ENCODE data around the gene TFDP1. TPM values are rescaled to one million over a fixed set of nuclear protein-coding genes. Genes with fewer than 3 reads are reported as not detected.

TFDP1 gene
- total RNA-seq, 3 donors from 2014 or later (not counting 1 experiment from before 2014, with no cell fraction given) = 26.3 to 44.3 (median 29.2) TPM

DNA sequence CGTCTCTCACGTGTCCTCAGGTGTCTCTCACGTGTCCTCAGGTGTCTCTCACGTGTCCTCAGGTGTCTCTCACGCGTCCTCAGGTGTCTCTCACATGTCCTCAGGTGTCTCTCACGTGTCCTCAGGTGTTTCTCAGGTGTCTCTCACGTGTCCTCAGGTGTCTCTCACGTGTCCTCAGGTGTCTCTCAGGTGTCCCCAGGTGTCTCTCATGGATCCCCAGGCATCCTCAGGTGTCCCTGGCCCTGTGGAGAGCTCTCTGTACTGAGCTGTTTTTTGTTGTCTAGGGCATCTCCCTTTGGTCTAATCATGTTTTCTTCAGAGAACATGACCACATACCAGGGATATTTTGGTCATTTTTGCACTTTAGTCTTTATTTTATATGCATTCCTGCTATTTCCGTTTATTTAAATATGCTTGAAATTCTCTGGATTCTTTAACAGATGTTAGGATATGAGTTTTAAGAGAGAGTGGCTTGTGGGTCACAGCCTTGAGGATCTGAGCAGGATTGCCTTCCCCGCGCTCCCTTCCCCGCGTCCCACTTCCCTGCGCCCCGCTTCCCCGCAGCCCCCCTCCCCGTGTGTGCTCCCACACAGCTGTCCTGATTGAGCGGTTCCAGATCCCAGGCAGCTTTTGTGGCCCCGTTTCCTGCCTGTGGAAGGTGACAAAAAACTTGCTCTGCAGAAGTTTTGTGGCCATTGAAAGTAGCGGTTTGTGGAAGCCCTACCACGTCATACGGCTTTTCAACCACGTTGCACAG, 41.6 kb downstream of the TFDP1 start:
- peak overlapping the region; percentile 45 to 57 for H3K27ac Mint-ChIP-seq

DNA sequence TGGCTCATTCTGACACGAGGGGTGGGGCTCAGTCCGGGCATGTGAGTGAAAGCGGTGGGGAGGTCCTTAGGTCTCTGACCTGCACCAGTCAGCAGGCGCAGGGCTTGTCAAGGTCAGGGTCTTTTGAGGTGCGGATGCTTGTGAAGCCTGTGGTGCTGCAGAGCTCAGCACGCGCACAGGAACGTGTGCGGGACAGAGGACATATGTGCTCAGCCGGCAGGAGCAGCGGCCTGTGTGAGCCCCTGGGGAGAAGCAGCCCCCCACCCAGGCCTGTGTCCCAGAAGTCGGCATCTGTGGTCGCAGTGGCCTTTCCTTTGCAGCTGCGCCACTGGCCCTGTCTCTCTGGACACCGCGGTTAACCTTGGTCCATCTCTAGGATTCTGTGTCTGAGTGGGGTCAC, 42.6 kb downstream of the TFDP1 start:
- no peak overlapping the region for H3K27ac ChIP-seq (ENCODE audit: low read length)
- Mint-ChIP-seq H3K4me3 (no peak overlapping the region), H3K36me3 (no peaks in the 10 kb centered on the region), H3K27ac (peak overlapping the region; percentile 45 to 57), H3K27me3 (ENCODE audit: low read depth in 2 of 2) (no peaks in the 10 kb centered on the region), H3K9me3 (no peaks in the 10 kb centered on the region), H3K4me1 (peaks cover 8 to 13% of the 10 kb centered on the region in 2 donors)
- DNase-seq (no peak), ATAC-seq (no peak)
- H3K4me1 ChIP-seq (ENCODE audit: control insufficient read depth, insufficient read depth, low read length) = no peaks in the 10 kb centered on the region
- no peak overlapping the region for H3K4me3 ChIP-seq (ENCODE audit: low read length)
- intact Hi-C loops (cut with micrococcal nuclease) = no loop called here
- peaks cover 3% of the 10 kb centered on the region for H3K36me3 ChIP-seq (ENCODE audit: control insufficient read depth, insufficient read depth, low read length)
- H3K9me3 ChIP-seq (ENCODE audit: control insufficient read depth, insufficient read depth, low read length) = no peaks in the 10 kb centered on the region
- H3K27me3 ChIP-seq (ENCODE audit: control insufficient read depth, insufficient read depth, low read length) = no peaks in the 10 kb centered on the region
- TF ChIP-seq, protein P1, sequence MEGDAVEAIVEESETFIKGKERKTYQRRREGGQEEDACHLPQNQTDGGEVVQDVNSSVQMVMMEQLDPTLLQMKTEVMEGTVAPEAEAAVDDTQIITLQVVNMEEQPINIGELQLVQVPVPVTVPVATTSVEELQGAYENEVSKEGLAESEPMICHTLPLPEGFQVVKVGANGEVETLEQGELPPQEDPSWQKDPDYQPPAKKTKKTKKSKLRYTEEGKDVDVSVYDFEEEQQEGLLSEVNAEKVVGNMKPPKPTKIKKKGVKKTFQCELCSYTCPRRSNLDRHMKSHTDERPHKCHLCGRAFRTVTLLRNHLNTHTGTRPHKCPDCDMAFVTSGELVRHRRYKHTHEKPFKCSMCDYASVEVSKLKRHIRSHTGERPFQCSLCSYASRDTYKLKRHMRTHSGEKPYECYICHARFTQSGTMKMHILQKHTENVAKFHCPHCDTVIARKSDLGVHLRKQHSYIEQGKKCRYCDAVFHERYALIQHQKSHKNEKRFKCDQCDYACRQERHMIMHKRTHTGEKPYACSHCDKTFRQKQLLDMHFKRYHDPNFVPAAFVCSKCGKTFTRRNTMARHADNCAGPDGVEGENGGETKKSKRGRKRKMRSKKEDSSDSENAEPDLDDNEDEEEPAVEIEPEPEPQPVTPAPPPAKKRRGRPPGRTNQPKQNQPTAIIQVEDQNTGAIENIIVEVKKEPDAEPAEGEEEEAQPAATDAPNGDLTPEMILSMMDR (IDR thresholded peaks at IDR 0.05) = no peak
- 95% methylated on average over 16 of the region's 16 CpGs for WGBS (ENCODE audit: insufficient coverage)

More for the DNA sequence above, 41.6 kb downstream of the TFDP1 start:
- DNase-seq = no peak
- Mint-ChIP-seq H3K4me3 (no peak overlapping the region), H3K4me1 (peaks cover 9 to 13% of the 10 kb centered on the region in 2 donors), H3K9me3 (no peaks in the 10 kb centered on the region), H3K36me3 (no peaks in the 10 kb centered on the region), H3K27me3 (ENCODE audit: low read depth in 2 of 2) (no peaks in the 10 kb centered on the region)
- intact Hi-C loops (cut with micrococcal nuclease) = no loop called here
- no peaks in the 10 kb centered on the region for H3K27me3 ChIP-seq (ENCODE audit: control insufficient read depth, insufficient read depth, low read length)
- no peak overlapping the region for H3K4me3 ChIP-seq (ENCODE audit: low read length)
- no peak for ATAC-seq
- H3K36me3 ChIP-seq (ENCODE audit: control insufficient read depth, insufficient read depth, low read length) = no peaks in the 10 kb centered on the region
- 95% methylated on average over 24 of the region's 24 CpGs for WGBS (ENCODE audit: insufficient coverage)
- no peak overlapping the region for H3K27ac ChIP-seq (ENCODE audit: low read length)
- H3K4me1 ChIP-seq (ENCODE audit: control insufficient read depth, insufficient read depth, low read length) = no peaks in the 10 kb centered on the region
- TF ChIP-seq, protein P1 (IDR thresholded peaks at IDR 0.05) = no peak
- H3K9me3 ChIP-seq (ENCODE audit: control insufficient read depth, insufficient read depth, low read length) = no peaks in the 10 kb centered on the region

DNA sequence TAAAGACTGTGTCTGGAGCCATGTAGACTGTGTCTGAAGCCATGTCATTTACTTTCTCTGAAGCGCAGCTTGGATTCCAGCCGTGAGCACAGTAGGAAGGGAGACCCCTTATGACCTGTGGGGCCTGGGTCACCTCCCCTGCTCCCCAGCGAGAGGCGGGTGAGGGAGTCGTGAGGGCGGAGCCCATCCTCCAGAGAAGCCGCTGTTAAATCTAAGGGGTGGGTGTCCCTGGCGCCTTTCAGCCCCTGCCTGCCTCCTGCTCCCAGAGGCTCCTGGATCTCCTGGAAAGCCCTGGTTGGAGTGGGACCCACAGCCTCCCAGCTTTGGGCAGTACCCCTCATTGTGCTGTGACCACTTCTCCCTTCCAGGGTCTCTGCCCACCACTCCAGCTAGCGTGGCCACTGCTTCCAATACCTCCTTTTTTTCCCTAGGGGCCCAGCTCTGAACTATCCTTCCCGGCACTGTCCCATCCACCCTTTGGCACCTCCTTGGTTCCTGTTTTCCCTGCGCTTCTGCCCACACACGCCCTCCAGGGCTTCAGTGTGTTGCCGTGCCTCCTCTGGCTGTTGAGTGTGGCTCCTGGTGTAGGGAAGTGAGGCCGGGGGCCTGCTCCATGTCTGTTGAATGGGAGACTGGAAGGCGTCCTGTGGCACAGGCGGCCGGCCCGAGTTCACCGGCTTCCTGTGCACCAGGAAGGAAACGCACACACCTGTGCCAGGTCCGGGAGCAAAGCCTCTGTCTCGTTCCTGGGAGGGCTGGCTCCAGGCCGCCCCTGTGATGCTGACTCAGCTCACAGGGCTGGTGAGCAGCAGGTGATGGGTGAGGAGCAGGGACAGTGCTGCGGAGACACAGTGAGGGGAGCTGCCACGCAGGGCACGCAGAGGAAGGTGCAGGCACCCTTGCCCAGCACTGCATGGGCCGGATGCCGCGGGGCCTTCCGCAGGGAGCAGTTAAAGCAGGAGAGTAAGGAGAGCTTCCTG, 44.0 kb downstream of the TFDP1 start:
- H3K27ac ChIP-seq (ENCODE audit: low read length) = no peak overlapping the region
- H3K9me3 Mint-ChIP-seq = no peaks in the 10 kb centered on the region
- H3K4me3 ChIP-seq (ENCODE audit: low read length) = no peak overlapping the region
- TF ChIP-seq, protein P1 (IDR thresholded peaks at IDR 0.05) = no peak
- H3K4me1 ChIP-seq (ENCODE audit: control insufficient read depth, insufficient read depth, low read length) = no peaks in the 10 kb centered on the region
- H3K27ac Mint-ChIP-seq = no peak overlapping the region
- WGBS (ENCODE audit: insufficient coverage) = 89% methylated on average over 30 of the region's 30 CpGs
- DNase-seq (no peak), ATAC-seq (no peak)
- no peaks in the 10 kb centered on the region for H3K36me3 Mint-ChIP-seq
- intact Hi-C loops (cut with micrococcal nuclease) = no loop called here
- H3K27me3 ChIP-seq (ENCODE audit: control insufficient read depth, insufficient read depth, low read length) = no peaks in the 10 kb centered on the region
- no peaks in the 10 kb centered on the region for H3K9me3 ChIP-seq (ENCODE audit: control insufficient read depth, insufficient read depth, low read length)
- H3K4me3 Mint-ChIP-seq = no peak overlapping the region
- peaks cover 4% of the 10 kb centered on the region for H3K36me3 ChIP-seq (ENCODE audit: control insufficient read depth, insufficient read depth, low read length)
- H3K4me1 Mint-ChIP-seq = peaks cover 5 to 13% of the 10 kb centered on the region in 2 donors
- no peaks in the 10 kb centered on the region for H3K27me3 Mint-ChIP-seq (ENCODE audit: low read depth in 2 of 2)
